Measurements from ENCODE around the gene CTNNA3. TPM values are rescaled to one million over a fixed set of nuclear protein-coding genes. Genes with fewer than 3 reads are reported as not detected.

Gene CTNNA3
- total RNA-seq, 1 donor from 2014 or later = 3.3 TPM

DNA sequence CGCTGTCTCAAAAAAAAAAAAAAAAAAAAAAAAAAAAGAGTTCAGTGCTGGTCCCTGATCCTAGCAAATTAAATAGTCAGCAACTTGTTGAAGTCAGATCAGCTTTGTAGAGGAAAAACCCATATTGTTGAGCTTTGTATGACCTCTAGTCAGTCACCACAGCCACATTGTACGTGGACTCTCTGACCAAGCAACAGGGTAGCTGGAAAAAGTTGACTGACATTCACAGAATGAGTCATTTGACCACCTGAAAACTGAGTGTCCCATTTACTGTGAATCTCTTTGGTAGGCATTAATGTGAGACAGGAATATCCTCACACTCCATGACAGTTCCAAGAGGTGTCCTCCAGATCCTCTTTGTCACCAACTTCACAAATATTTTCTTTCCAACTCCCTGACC is 399.1 kb downstream of the CTNNA3 start:
- peaks cover 1% of the 10 kb centered on the region for H3K9me3 Mint-ChIP-seq (ENCODE audit: unreplicated experiment)
- DNase-seq = no peak
- H3K27me3 Mint-ChIP-seq (ENCODE audit: unreplicated experiment) = no peaks in the 10 kb centered on the region
- H3K36me3 Mint-ChIP-seq (ENCODE audit: unreplicated experiment) = no peaks in the 10 kb centered on the region
- no peaks in the 10 kb centered on the region for H3K4me1 Mint-ChIP-seq (ENCODE audit: low read depth, unreplicated experiment)
- H3K4me3 Mint-ChIP-seq (ENCODE audit: unreplicated experiment) = no peak overlapping the region
- TF ChIP-seq, protein P1, sequence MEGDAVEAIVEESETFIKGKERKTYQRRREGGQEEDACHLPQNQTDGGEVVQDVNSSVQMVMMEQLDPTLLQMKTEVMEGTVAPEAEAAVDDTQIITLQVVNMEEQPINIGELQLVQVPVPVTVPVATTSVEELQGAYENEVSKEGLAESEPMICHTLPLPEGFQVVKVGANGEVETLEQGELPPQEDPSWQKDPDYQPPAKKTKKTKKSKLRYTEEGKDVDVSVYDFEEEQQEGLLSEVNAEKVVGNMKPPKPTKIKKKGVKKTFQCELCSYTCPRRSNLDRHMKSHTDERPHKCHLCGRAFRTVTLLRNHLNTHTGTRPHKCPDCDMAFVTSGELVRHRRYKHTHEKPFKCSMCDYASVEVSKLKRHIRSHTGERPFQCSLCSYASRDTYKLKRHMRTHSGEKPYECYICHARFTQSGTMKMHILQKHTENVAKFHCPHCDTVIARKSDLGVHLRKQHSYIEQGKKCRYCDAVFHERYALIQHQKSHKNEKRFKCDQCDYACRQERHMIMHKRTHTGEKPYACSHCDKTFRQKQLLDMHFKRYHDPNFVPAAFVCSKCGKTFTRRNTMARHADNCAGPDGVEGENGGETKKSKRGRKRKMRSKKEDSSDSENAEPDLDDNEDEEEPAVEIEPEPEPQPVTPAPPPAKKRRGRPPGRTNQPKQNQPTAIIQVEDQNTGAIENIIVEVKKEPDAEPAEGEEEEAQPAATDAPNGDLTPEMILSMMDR (IDR thresholded peaks at IDR 0.05; ENCODE audit: partially characterized antibody, unreplicated experiment) = no peak
- no peak overlapping the region for H3K27ac Mint-ChIP-seq (ENCODE audit: unreplicated experiment)

DNA sequence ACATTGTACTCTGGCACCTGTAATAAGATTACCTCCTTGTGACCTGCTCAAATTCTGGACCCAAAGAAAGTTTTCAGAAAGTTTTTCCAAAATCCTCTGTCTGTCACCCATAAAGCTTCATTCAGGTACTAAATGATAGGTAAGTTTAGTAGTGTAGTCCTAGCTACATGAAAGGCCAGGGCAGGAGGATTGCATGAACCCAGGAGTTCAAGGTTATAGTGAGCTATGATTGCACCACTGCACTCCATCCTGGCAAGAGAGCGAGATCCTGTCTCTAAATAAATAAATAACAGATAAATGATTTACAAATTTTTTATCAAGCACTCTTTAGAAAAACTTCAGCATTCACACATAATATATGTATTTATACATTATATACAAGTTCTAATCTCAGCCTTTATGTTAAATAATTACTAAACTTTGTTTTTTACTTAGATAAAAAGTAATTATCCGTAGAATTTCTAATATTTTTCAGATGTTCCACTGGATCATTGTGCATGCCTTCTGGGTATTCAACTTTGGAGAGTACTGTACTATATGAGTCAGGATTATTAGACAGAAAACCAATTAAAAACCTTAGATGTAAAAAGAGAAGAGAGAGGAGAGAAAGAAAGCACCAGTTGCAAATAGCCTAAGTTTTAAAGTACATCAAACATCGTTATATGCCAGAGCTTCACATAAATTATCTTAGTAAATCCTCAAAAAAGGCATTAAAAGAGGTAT is 407.1 kb downstream of the CTNNA3 start:
- Mint-ChIP-seq H3K27me3 (ENCODE audit: unreplicated experiment) (no peaks in the 10 kb centered on the region), H3K9me3 (ENCODE audit: unreplicated experiment) (no peaks in the 10 kb centered on the region), H3K27ac (ENCODE audit: unreplicated experiment) (no peak overlapping the region), H3K4me1 (ENCODE audit: low read depth, unreplicated experiment) (peaks cover 2% of the 10 kb centered on the region), H3K36me3 (ENCODE audit: unreplicated experiment) (no peaks in the 10 kb centered on the region), H3K4me3 (ENCODE audit: unreplicated experiment) (no peak overlapping the region)
- DNase-seq = no peak
- TF ChIP-seq, protein P1 (IDR thresholded peaks at IDR 0.05; ENCODE audit: partially characterized antibody, unreplicated experiment) = no peak

DNA sequence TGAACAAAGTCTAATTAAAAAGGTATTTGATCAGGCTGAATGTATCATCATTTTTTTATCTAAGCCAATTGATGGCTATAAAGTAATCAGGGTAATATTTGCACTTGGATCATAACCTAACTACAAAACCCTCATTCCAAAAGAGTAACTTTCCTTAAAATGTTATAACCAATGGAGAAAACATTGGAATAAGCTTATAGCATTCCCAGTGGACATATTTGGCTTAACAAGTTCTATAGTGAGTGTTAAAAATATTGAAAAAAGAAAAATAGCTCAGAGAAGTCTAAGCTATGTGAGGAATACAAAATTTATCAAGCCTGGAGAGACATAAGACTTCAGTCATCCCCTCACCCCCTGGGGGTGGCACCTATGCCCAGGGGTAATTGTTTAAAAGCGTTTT is 411.4 kb downstream of the CTNNA3 start:
- no peaks in the 10 kb centered on the region for H3K9me3 Mint-ChIP-seq (ENCODE audit: unreplicated experiment)
- no peak overlapping the region for H3K4me3 Mint-ChIP-seq (ENCODE audit: unreplicated experiment)
- peaks cover 2% of the 10 kb centered on the region for H3K4me1 Mint-ChIP-seq (ENCODE audit: low read depth, unreplicated experiment)
- H3K27me3 Mint-ChIP-seq (ENCODE audit: unreplicated experiment) = no peaks in the 10 kb centered on the region
- DNase-seq = no peak
- H3K27ac Mint-ChIP-seq (ENCODE audit: unreplicated experiment) = no peak overlapping the region
- TF ChIP-seq, protein P1 (IDR thresholded peaks at IDR 0.05; ENCODE audit: partially characterized antibody, unreplicated experiment) = no peak
- H3K36me3 Mint-ChIP-seq (ENCODE audit: unreplicated experiment) = no peaks in the 10 kb centered on the region

DNA sequence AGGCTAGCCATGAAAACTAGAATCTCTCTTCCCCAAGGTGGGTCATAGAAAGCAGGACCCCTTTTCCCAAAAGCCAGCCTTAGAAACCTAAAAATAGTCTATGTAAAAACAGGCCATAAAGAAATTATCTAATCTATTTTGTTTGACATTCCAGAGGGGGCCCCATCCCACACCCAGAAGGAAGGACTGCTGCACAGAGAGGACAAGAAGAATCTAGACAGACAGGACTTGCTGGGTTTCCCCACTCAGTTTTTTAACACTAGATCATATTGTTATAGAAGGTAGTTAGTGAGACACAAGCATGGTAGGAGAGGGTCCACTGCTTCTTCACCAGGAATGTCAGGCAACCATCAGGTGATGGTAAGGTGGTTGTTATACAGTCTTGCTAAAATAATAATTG is 413.1 kb downstream of the CTNNA3 start:
- Mint-ChIP-seq H3K27ac (ENCODE audit: unreplicated experiment) (no peak overlapping the region), H3K27me3 (ENCODE audit: unreplicated experiment) (no peaks in the 10 kb centered on the region), H3K9me3 (ENCODE audit: unreplicated experiment) (no peaks in the 10 kb centered on the region), H3K4me3 (ENCODE audit: unreplicated experiment) (no peak overlapping the region), H3K4me1 (ENCODE audit: low read depth, unreplicated experiment) (peaks cover 2% of the 10 kb centered on the region), H3K36me3 (ENCODE audit: unreplicated experiment) (no peaks in the 10 kb centered on the region)
- TF ChIP-seq, protein P1 (IDR thresholded peaks at IDR 0.05; ENCODE audit: partially characterized antibody, unreplicated experiment) = no peak
- no peak for DNase-seq

DNA sequence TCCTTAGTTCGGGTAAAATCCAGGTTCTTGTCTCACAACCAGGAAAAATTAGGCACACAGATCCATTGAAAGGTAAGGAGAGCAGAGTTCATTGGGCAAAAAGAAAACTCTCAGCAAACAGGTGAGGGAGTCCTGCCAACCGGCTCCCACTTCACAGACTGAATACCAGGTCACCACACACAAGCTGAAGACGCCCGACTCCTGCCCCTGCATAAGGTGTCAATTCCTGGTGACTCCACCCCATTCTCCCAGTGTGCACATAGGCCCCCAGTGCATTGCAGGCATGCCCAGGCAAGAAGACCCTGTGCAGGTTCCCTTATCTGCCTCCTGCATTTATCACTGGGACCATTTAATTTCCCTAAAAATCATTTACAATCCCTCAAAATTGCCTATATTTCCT is 415.6 kb downstream of the CTNNA3 start:
- Mint-ChIP-seq H3K36me3 (ENCODE audit: unreplicated experiment) (no peaks in the 10 kb centered on the region), H3K9me3 (ENCODE audit: unreplicated experiment) (no peaks in the 10 kb centered on the region), H3K4me1 (ENCODE audit: low read depth, unreplicated experiment) (peaks cover 2% of the 10 kb centered on the region), H3K27ac (ENCODE audit: unreplicated experiment) (no peak overlapping the region), H3K27me3 (ENCODE audit: unreplicated experiment) (no peaks in the 10 kb centered on the region), H3K4me3 (ENCODE audit: unreplicated experiment) (no peak overlapping the region)
- TF ChIP-seq, protein P1 (IDR thresholded peaks at IDR 0.05; ENCODE audit: partially characterized antibody, unreplicated experiment) = no peak
- DNase-seq = no peak
